ENCODE measurements around the gene MLST8. TPM values are rescaled to one million over a fixed set of nuclear protein-coding genes. Genes with fewer than 3 reads are reported as not detected.
"Not testable (repeated sequence)": the region's sequence is repeated elsewhere in the genome, so short reads cannot be mapped to it uniquely, and the experiment has no call there.

The MLST8 gene
- total RNA-seq, 2 donors from 2014 or later = 49.5 to 52.2 TPM

GRCh38 chr16:2195322-2196161 is 9.7 kb upstream of the MLST8 start:
- DNase-seq (ENCODE audit: low spot score in 2 of 2) (no peak), ATAC-seq (peak; percentile 19 to 39)
- Mint-ChIP-seq H3K9me3 (no peaks in the 10 kb centered on the region), H3K36me3 (no peaks in the 10 kb centered on the region), H3K27ac (no peak overlapping the region)

GRCh38 chr16:2196162-2196980 is 8.9 kb upstream of the MLST8 start, which contains the start of gene CASKIN1:
CASKIN1 (minus strand) TSS chr16:2196605; CDS start chr16:2196432, 173 bp downstream.
- no peak for DNase-seq (ENCODE audit: low spot score in 2 of 2)
- H3K9me3 Mint-ChIP-seq = no peaks in the 10 kb centered on the region
- ATAC-seq = peak; percentile 45 to 54
- H3K27ac Mint-ChIP-seq = no peak within 1 kb of the TSS
- no peaks in the 10 kb centered on the region for H3K36me3 Mint-ChIP-seq

- no peak overlapping the region for H3K27ac Mint-ChIP-seq
- DNase-seq (ENCODE audit: low spot score in 2 of 2) (no peak), ATAC-seq (no peak)
- no peaks in the 10 kb centered on the region for H3K36me3 Mint-ChIP-seq
- no peaks in the 10 kb centered on the region for H3K9me3 Mint-ChIP-seq
These were observed 8.2 kb upstream of the MLST8 start for GRCh38 chr16:2196981-2197511.

GRCh38 chr16:2197765-2198164 is 7.5 kb upstream of the MLST8 start:
- Mint-ChIP-seq H3K27ac (peak overlapping the region in 1 of 2 donors; percentile 44), H3K36me3 (no peaks in the 10 kb centered on the region), H3K9me3 (no peaks in the 10 kb centered on the region)
- ATAC-seq (no peak), DNase-seq (ENCODE audit: low spot score in 2 of 2) (no peak)

GRCh38 chr16:2198283-2198682 is 7.0 kb upstream of the MLST8 start:
- DNase-seq (ENCODE audit: low spot score in 2 of 2) (no peak), ATAC-seq (no peak)
- Mint-ChIP-seq H3K9me3 (no peaks in the 10 kb centered on the region), H3K36me3 (no peaks in the 10 kb centered on the region), H3K27ac (peak overlapping the region in 1 of 2 donors; percentile 44)

GRCh38 chr16:2199095-2199494 is 6.2 kb upstream of the MLST8 start:
- Mint-ChIP-seq H3K27ac (no peak overlapping the region), H3K36me3 (no peaks in the 10 kb centered on the region), H3K9me3 (no peaks in the 10 kb centered on the region)
- DNase-seq (ENCODE audit: low spot score in 2 of 2) (no peak), ATAC-seq (no peak)

GRCh38 chr16:2199621-2200139 is 5.6 kb upstream of the MLST8 start:
- DNase-seq (ENCODE audit: low spot score in 2 of 2) (no peak), ATAC-seq (no peak)
- no peak overlapping the region for H3K27ac Mint-ChIP-seq
- no peaks in the 10 kb centered on the region for H3K36me3 Mint-ChIP-seq
- H3K9me3 Mint-ChIP-seq = no peaks in the 10 kb centered on the region

- H3K9me3 Mint-ChIP-seq = no peaks in the 10 kb centered on the region
- no peak for DNase-seq (ENCODE audit: low spot score in 2 of 2)
- no peak overlapping the region for H3K27ac Mint-ChIP-seq
- no peaks in the 10 kb centered on the region for H3K36me3 Mint-ChIP-seq
- ATAC-seq = no peak
These were observed 4.9 kb upstream of the MLST8 start for GRCh38 chr16:2200313-2200712.

- ATAC-seq; H3K27ac Mint-ChIP-seq; DNase-seq (ENCODE audit: low spot score in 2 of 2); H3K9me3 Mint-ChIP-seq: not testable (repeated sequence)
- H3K36me3 Mint-ChIP-seq = peaks cover 10 to 15% of the 10 kb centered on the region in 2 donors
These were observed 2.0 kb upstream of the MLST8 start for GRCh38 chr16:2203119-2203688.

- Mint-ChIP-seq H3K36me3 (peaks cover 10 to 15% of the 10 kb centered on the region in 2 donors), H3K9me3 (no peaks in the 10 kb centered on the region), H3K27ac (peak overlapping the region; percentile 25 to 79)
- no peak for DNase-seq (ENCODE audit: low spot score in 2 of 2)
- peak; percentile 0 to 4 for ATAC-seq
These were observed 694 bp upstream of the MLST8 start for GRCh38 chr16:2204416-2205103.

GRCh38 chr16:2205967-2206313 is 686 bp downstream of the MLST8 start:
- H3K27ac Mint-ChIP-seq = peak overlapping the region in 1 of 2 donors; percentile 79
- no peaks in the 10 kb centered on the region for H3K9me3 Mint-ChIP-seq
- H3K36me3 Mint-ChIP-seq = peaks cover 10 to 15% of the 10 kb centered on the region in 2 donors
- DNase-seq (ENCODE audit: low spot score in 2 of 2) (no peak), ATAC-seq (no peak)

GRCh38 chr16:2206420-2206779 is 1.1 kb downstream of the MLST8 start:
- no peak for ATAC-seq
- no peak for DNase-seq (ENCODE audit: low spot score in 2 of 2)
- no peaks in the 10 kb centered on the region for H3K9me3 Mint-ChIP-seq
- H3K36me3 Mint-ChIP-seq = peaks cover 10 to 15% of the 10 kb centered on the region in 2 donors
- peak overlapping the region; percentile 79 to 88 for H3K27ac Mint-ChIP-seq

- Mint-ChIP-seq H3K9me3 (no peaks in the 10 kb centered on the region), H3K27ac (peak overlapping the region in 1 of 2 donors; percentile 79), H3K36me3 (peaks cover 13 to 18% of the 10 kb centered on the region in 2 donors)
- no peak for DNase-seq (ENCODE audit: low spot score in 2 of 2)
- no peak for ATAC-seq
These were observed 1.7 kb downstream of the MLST8 start for GRCh38 chr16:2206780-2207433.

GRCh38 chr16:2207872-2208271 is 2.6 kb downstream of the MLST8 start:
- ATAC-seq = no peak
- no peak for DNase-seq (ENCODE audit: low spot score in 2 of 2)
- peaks cover 15 to 24% of the 10 kb centered on the region in 2 donors for H3K36me3 Mint-ChIP-seq
- H3K9me3 Mint-ChIP-seq = no peaks in the 10 kb centered on the region
- peak overlapping the region in 1 of 2 donors; percentile 31 for H3K27ac Mint-ChIP-seq

- Mint-ChIP-seq H3K9me3 (no peaks in the 10 kb centered on the region), H3K27ac (no peak overlapping the region), H3K36me3 (peaks cover 18 to 29% of the 10 kb centered on the region in 2 donors)
- ATAC-seq (no peak), DNase-seq (ENCODE audit: low spot score in 2 of 2) (no peak)
These were observed 3.1 kb downstream of the MLST8 start for GRCh38 chr16:2208308-2208707.

GRCh38 chr16:2208772-2209171 is 3.5 kb downstream of the MLST8 start:
- peaks cover 22 to 32% of the 10 kb centered on the region in 2 donors for H3K36me3 Mint-ChIP-seq
- DNase-seq (ENCODE audit: low spot score in 2 of 2) (no peak), ATAC-seq (no peak)
- no peaks in the 10 kb centered on the region for H3K9me3 Mint-ChIP-seq
- no peak overlapping the region for H3K27ac Mint-ChIP-seq

Data from activated naive CD4-positive, alpha-beta T cell treated with anti-CD3 and anti-CD28 coated beads, Interleukin-2, amount 50 U/mL, for 72 hours (primary cell).